Upper lobe of right lung (tissue), 1 donor: Measurements from ENCODE around the gene SKI. TPM values are rescaled to one million over a fixed set of nuclear protein-coding genes. Genes with fewer than 3 reads are reported as not detected.
"Not testable (repeated sequence)": the region's sequence is repeated elsewhere in the genome, so short reads cannot be mapped to it uniquely, and the experiment has no call there.

Experiments
- ATAC-seq: fragments of 200-7000 bp; cut with Tn5 transposase; one replicate; pipeline ENCODE4 v1.9.1; 2020; ENCODE audit warnings: mild to moderate bottlenecking, moderate library complexity
- DNase-seq: peaks from one replicate; pipeline ENCODE4 v3.0.0-alpha.2; 2020
- H3K27ac ChIP-seq: fragments of 200-600 bp; one replicate; pipeline ENCODE4 v1.8.0; 2022
- H3K27me3 ChIP-seq: fragments of 200-600 bp; one replicate; pipeline ENCODE4 v1.8.0; 2022; ENCODE audit warnings: mild to moderate bottlenecking
- H3K36me3 ChIP-seq: fragments of 200-600 bp; one replicate; pipeline ENCODE4 v1.8.0; 2022
- H3K4me1 ChIP-seq: fragments of 200-600 bp; one replicate; pipeline ENCODE4 v1.8.0; 2022
- H3K4me3 ChIP-seq: fragments of 200-600 bp; one replicate; pipeline ENCODE4 v1.8.0; 2022; ENCODE audit warnings: mild to moderate bottlenecking
- H3K9me3 ChIP-seq: fragments of 200-600 bp; one replicate; pipeline ENCODE4 v1.8.0; 2022
- intact Hi-C: fragments of 100-400 bp; cut with DNase I; formaldehyde crosslinking; loops from one replicate; pipeline ENCODE4 v1.11.0; 2022
- total RNA-seq: library from RNA; stranded (reverse); fragmentation: NEBNext Ultra II Directional; extraction: Animal tissue kit (Norgen Biotek cat#: 25700); gene quantifications from one replicate; pipeline ENCODE4 v1.2.1, GENCODE V29; 2021
- TF ChIP-seq, protein P1 (sequence below): fragments of 200-600 bp; IDR thresholded peaks from one replicate; pipeline ENCODE4 v1.8.0; 2022; ENCODE audit warnings: antibody characterized with exemption
- donor health status: DM: no; HTN: yes; CAD: no; lungs with severe emphysema.

SKI gene
- total RNA-seq, 1 donor from 2014 or later, result 89.6 TPM

- intact Hi-C loops, result loop anchor here (10.0 kb wide), 1 partner anchor 62 kb away; no protein-coding TSS in a partner anchor
- TF ChIP-seq, protein P1, sequence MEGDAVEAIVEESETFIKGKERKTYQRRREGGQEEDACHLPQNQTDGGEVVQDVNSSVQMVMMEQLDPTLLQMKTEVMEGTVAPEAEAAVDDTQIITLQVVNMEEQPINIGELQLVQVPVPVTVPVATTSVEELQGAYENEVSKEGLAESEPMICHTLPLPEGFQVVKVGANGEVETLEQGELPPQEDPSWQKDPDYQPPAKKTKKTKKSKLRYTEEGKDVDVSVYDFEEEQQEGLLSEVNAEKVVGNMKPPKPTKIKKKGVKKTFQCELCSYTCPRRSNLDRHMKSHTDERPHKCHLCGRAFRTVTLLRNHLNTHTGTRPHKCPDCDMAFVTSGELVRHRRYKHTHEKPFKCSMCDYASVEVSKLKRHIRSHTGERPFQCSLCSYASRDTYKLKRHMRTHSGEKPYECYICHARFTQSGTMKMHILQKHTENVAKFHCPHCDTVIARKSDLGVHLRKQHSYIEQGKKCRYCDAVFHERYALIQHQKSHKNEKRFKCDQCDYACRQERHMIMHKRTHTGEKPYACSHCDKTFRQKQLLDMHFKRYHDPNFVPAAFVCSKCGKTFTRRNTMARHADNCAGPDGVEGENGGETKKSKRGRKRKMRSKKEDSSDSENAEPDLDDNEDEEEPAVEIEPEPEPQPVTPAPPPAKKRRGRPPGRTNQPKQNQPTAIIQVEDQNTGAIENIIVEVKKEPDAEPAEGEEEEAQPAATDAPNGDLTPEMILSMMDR, result no peak
- Histone ChIP-seq H3K4me3 (no peak overlapping the region), H3K27ac (peak overlapping the region; percentile 24), H3K36me3 (no peaks in the 10 kb centered on the region), H3K9me3 (no peaks in the 10 kb centered on the region), H3K4me1 (peaks cover 85% of the 10 kb centered on the region), H3K27me3 (no peaks in the 10 kb centered on the region)
- ATAC-seq (peak; percentile 55), DNase-seq (no peak)
These were observed 15.0 kb downstream of the SKI start for GRCh38 chr1:2242814-2243725.

- ATAC-seq, H3K27ac ChIP-seq: not testable (repeated sequence)
- intact Hi-C loops, result loop anchor here (10.0 kb wide), 1 partner anchor 58 kb away; no protein-coding TSS in a partner anchor
These were observed 18.9 kb downstream of the SKI start for GRCh38 chr1:2247045-2247394.

DNA sequence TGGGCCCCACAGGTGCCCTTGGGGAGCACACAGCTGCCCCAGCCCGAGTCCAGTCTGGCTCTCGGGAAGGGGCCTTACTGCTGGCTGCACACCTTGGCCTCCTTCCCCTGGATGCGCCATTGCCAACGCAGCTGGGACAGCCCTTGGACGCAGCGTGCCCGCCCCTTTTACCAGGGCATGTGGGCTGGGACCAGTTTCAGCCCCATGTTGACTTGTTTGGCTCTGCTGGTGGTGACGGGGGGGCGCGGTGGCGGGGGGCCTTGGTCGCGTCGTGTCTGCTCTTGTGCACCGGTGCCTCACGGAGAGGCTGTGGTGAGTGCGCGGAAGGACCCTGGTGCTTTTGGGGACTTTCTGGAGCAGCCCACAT lies 19.6 kb downstream of the SKI start:
- TF ChIP-seq, protein P1, result no peak
- Histone ChIP-seq H3K4me1 (peaks cover 87% of the 10 kb centered on the region), H3K27ac (peak overlapping the region; percentile 70), H3K36me3 (no peaks in the 10 kb centered on the region), H3K27me3 (no peaks in the 10 kb centered on the region), H3K4me3 (no peak overlapping the region), H3K9me3 (no peaks in the 10 kb centered on the region)
- no peak for ATAC-seq
- intact Hi-C loops, result loop anchor here (10.0 kb wide), 1 partner anchor 57 kb away; no protein-coding TSS in a partner anchor
- DNase-seq, result no peak

More at GRCh38 chr1:2247045-2247394, 18.9 kb downstream of the SKI start:
- not testable (repeated sequence) for H3K4me3 ChIP-seq, DNase-seq, H3K9me3 ChIP-seq, H3K36me3 ChIP-seq, H3K27me3 ChIP-seq
- H3K4me1 ChIP-seq, result peaks cover 87% of the 10 kb centered on the region

DNA sequence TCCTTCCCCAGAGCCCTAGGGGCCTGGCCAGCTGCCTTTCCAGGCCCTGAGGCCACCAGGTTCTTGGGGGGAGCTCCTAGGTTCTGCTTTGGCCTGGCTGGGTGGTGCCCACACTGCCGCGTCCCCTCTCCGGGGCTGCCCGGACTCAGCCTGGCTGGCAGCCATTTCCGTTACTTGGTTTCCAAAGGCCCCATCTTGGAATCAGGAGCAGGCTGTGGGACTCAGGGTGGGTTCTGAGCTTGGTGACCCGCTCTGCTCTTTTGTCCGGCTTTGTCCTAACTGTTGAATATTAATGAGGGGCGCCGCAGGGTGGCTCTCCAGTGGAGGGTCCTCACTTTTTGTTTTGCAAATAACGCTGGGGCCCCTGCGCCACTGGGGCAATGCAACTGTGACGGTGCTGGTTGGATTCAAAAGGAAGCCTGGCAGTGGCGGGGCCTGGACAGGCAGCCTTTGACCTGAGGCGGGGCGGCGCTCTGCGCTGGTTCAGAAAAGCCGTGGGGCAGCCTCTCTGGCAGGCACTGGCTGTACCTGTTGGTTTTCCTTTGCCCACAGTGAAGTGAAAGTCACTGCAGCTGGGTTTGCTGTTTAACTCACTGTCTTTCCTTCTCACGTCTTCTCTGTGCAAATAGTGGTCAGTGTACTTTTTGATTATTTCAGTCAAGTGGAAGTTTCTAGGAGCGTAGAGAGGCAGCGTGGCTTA lies 20.2 kb downstream of the SKI start:
- H3K4me3 ChIP-seq, result no peak overlapping the region
- peak; percentile 72 for ATAC-seq

DNA sequence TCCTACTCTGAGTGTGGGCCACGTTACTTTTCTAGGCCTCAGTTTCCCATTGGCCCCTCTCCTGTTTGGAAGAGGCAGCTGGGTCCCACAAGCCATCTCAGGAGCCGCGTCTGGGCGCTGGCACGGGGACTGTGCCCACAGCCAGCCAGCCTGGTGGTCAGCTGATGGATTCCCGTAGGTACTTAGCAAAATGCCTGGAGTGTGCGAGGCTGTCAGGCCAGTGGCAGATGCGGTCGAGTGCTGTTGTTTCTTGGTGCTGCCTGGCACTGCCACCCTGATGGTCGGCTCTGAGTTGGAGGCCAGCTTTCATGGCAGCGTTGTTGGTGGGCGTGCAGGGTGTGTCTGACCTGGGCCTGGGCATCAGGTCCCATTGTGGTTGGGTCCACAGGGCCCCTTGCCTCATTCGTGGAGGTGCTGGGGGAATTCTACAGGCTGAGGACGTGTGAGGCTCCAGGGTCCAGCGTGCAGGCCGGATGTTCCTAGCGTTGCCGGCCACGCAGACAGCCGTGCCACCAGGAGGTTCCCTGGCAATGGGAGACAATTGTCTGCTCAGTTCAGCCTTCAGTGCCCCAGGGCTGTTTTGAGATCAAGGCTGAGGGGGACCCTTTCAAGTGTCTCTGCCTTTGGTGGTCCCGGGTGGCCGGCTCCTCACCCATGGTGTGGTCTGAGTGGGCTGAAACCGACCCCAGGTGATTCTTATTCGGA lies 20.9 kb downstream of the SKI start:
- ATAC-seq (peak; percentile 21), DNase-seq (no peak)
- intact Hi-C loops, result loop anchor here (10.0 kb wide), 1 partner anchor 56 kb away; no protein-coding TSS in a partner anchor
- TF ChIP-seq, protein P1, result no peak
- H3K27ac ChIP-seq, result peak overlapping the region; percentile 70
- H3K4me3 ChIP-seq, result no peak overlapping the region
- H3K4me1 ChIP-seq, result peaks cover 84% of the 10 kb centered on the region
- H3K9me3 ChIP-seq, result no peaks in the 10 kb centered on the region
- no peaks in the 10 kb centered on the region for H3K27me3 ChIP-seq
- no peaks in the 10 kb centered on the region for H3K36me3 ChIP-seq

More for the DNA sequence above, 20.2 kb downstream of the SKI start:
- peak overlapping the region; percentile 70 for H3K27ac ChIP-seq
- H3K36me3 ChIP-seq, result no peaks in the 10 kb centered on the region
- H3K27me3 ChIP-seq, result no peaks in the 10 kb centered on the region
- peak; percentile 84 for DNase-seq
- no peaks in the 10 kb centered on the region for H3K9me3 ChIP-seq
- TF ChIP-seq, protein P1, result no peak
- intact Hi-C loops, result loop anchor here (10.0 kb wide), 1 partner anchor 57 kb away; no protein-coding TSS in a partner anchor
- peaks cover 86% of the 10 kb centered on the region for H3K4me1 ChIP-seq
